ENCODE data around the gene HSFX3.

Gene HSFX3

GRCh38 chrX:149513825-149514428, 35.8 kb downstream of the HSFX3 start:
- no peaks in the 10 kb centered on the region for H3K79me2 ChIP-seq (ENCODE audit: control insufficient read depth, insufficient read depth, low read length)
- WGBS (ENCODE audit: extremely low coverage, insufficient coverage, low lambda C conversion rate), result no CpG with 5 or more reads among the region's 9 CpGs
- H4K8ac ChIP-seq (ENCODE audit: low read depth, low read length), result no peak overlapping the region
- H3K23ac ChIP-seq (ENCODE audit: low read length), result no peak overlapping the region
- no peak overlapping the region for H2BK5ac ChIP-seq (ENCODE audit: low read length)
- no peak overlapping the region for H2BK120ac ChIP-seq (ENCODE audit: low read depth, low read length)
- H3K4me3 ChIP-seq (ENCODE audit: low read length), result no peak overlapping the region
- no peaks in the 10 kb centered on the region for H3K36me3 ChIP-seq (ENCODE audit: control insufficient read depth, insufficient read depth, low read length)
- H3K4me2 ChIP-seq (ENCODE audit: low read length), result no peak overlapping the region
- DNase-seq, result no peak
- no peak overlapping the region for H4K5ac ChIP-seq (ENCODE audit: low read length)
- no peaks in the 10 kb centered on the region for H3K27me3 ChIP-seq (ENCODE audit: insufficient read depth, low read length, poor library complexity)
- no peak overlapping the region for H3K27ac ChIP-seq (ENCODE audit: low read depth, low read length)
- H2BK15ac ChIP-seq (replicated peaks; ENCODE audit: low read depth), result no peak overlapping the region
- H3K56ac ChIP-seq (ENCODE audit: low read length), result no peak overlapping the region
- H3K4me1 ChIP-seq (ENCODE audit: control insufficient read depth, low read depth, low read length), result no peaks in the 10 kb centered on the region
- no peak overlapping the region for H3K9ac ChIP-seq (ENCODE audit: low read length)
- no peak overlapping the region for H3K4ac ChIP-seq (ENCODE audit: low read depth, low read length)
- no peaks in the 10 kb centered on the region for H3K79me1 ChIP-seq (ENCODE audit: low read length)
- H2AK5ac ChIP-seq (ENCODE audit: low read length), result no peak overlapping the region
- H3K18ac ChIP-seq (ENCODE audit: low read length), result no peak overlapping the region

GRCh38 chrX:149512225-149512885, 37.4 kb downstream of the HSFX3 start:
- Histone ChIP-seq H3K4me2 (ENCODE audit: low read length) (no peak overlapping the region), H3K27me3 (ENCODE audit: insufficient read depth, low read length, poor library complexity) (no peaks in the 10 kb centered on the region), H3K36me3 (ENCODE audit: control insufficient read depth, insufficient read depth, low read length) (no peaks in the 10 kb centered on the region), H3K18ac (ENCODE audit: low read length) (no peak overlapping the region), H2BK120ac (ENCODE audit: low read depth, low read length) (no peak overlapping the region), H3K4me1 (ENCODE audit: control insufficient read depth, low read depth, low read length) (no peaks in the 10 kb centered on the region), H3K9ac (ENCODE audit: low read length) (no peak overlapping the region), H3K79me1 (ENCODE audit: low read length) (no peaks in the 10 kb centered on the region), H2AK5ac (ENCODE audit: low read length) (no peak overlapping the region), H4K8ac (ENCODE audit: low read depth, low read length) (no peak overlapping the region), H3K4me3 (ENCODE audit: low read length) (no peak overlapping the region), H3K79me2 (ENCODE audit: control insufficient read depth, insufficient read depth, low read length) (no peaks in the 10 kb centered on the region), H3K56ac (ENCODE audit: low read length) (peak overlapping the region; percentile 64), H3K4ac (ENCODE audit: low read depth, low read length) (no peak overlapping the region), H4K5ac (ENCODE audit: low read length) (no peak overlapping the region), H3K23ac (ENCODE audit: low read length) (no peak overlapping the region), H2BK5ac (ENCODE audit: low read length) (no peak overlapping the region), H3K27ac (ENCODE audit: low read depth, low read length) (no peak overlapping the region), H2BK15ac (replicated peaks; ENCODE audit: low read depth) (no peak overlapping the region)
- peak; percentile 75 for DNase-seq
- no CpG with 5 or more reads among the region's 4 CpGs for WGBS (ENCODE audit: extremely low coverage, insufficient coverage, low lambda C conversion rate)

GRCh38 chrX:149511081-149511480, 38.6 kb downstream of the HSFX3 start:
- H2BK5ac ChIP-seq (ENCODE audit: low read length), result no peak overlapping the region
- H3K23ac ChIP-seq (ENCODE audit: low read length), result no peak overlapping the region
- no peak overlapping the region for H3K9ac ChIP-seq (ENCODE audit: low read length)
- H3K36me3 ChIP-seq (ENCODE audit: control insufficient read depth, insufficient read depth, low read length), result no peaks in the 10 kb centered on the region
- H2AK5ac ChIP-seq (ENCODE audit: low read length), result no peak overlapping the region
- no peak overlapping the region for H4K8ac ChIP-seq (ENCODE audit: low read depth, low read length)
- H4K5ac ChIP-seq (ENCODE audit: low read length), result no peak overlapping the region
- DNase-seq, result peak; percentile 48
- WGBS (ENCODE audit: extremely low coverage, insufficient coverage, low lambda C conversion rate), result no CpG with 5 or more reads among the region's 5 CpGs
- H3K27ac ChIP-seq (ENCODE audit: low read depth, low read length), result no peak overlapping the region
- H3K79me2 ChIP-seq (ENCODE audit: control insufficient read depth, insufficient read depth, low read length), result no peaks in the 10 kb centered on the region
- H3K4me1 ChIP-seq (ENCODE audit: control insufficient read depth, low read depth, low read length), result no peaks in the 10 kb centered on the region
- H3K4ac ChIP-seq (ENCODE audit: low read depth, low read length), result no peak overlapping the region
- no peak overlapping the region for H3K4me3 ChIP-seq (ENCODE audit: low read length)
- no peak overlapping the region for H3K4me2 ChIP-seq (ENCODE audit: low read length)
- no peak overlapping the region for H3K18ac ChIP-seq (ENCODE audit: low read length)
- no peak overlapping the region for H2BK120ac ChIP-seq (ENCODE audit: low read depth, low read length)
- H3K27me3 ChIP-seq (ENCODE audit: insufficient read depth, low read length, poor library complexity), result no peaks in the 10 kb centered on the region
- H3K56ac ChIP-seq (ENCODE audit: low read length), result no peak overlapping the region
- no peak overlapping the region for H2BK15ac ChIP-seq (replicated peaks; ENCODE audit: low read depth)
- H3K79me1 ChIP-seq (ENCODE audit: low read length), result no peaks in the 10 kb centered on the region

- Histone ChIP-seq H3K4me2 (ENCODE audit: low read length) (no peak overlapping the region), H2BK15ac (replicated peaks; ENCODE audit: low read depth) (no peak overlapping the region), H3K4me3 (ENCODE audit: low read length) (no peak overlapping the region), H3K27me3 (ENCODE audit: insufficient read depth, low read length, poor library complexity) (no peaks in the 10 kb centered on the region), H4K8ac (ENCODE audit: low read depth, low read length) (no peak overlapping the region), H3K56ac (ENCODE audit: low read length) (no peak overlapping the region), H3K9ac (ENCODE audit: low read length) (no peak overlapping the region), H3K36me3 (ENCODE audit: control insufficient read depth, insufficient read depth, low read length) (no peaks in the 10 kb centered on the region), H4K5ac (ENCODE audit: low read length) (no peak overlapping the region), H3K4me1 (ENCODE audit: control insufficient read depth, low read depth, low read length) (no peaks in the 10 kb centered on the region), H3K23ac (ENCODE audit: low read length) (no peak overlapping the region), H2AK5ac (ENCODE audit: low read length) (no peak overlapping the region), H2BK5ac (ENCODE audit: low read length) (no peak overlapping the region), H3K4ac (ENCODE audit: low read depth, low read length) (no peak overlapping the region), H3K79me1 (ENCODE audit: low read length) (no peaks in the 10 kb centered on the region), H2BK120ac (ENCODE audit: low read depth, low read length) (no peak overlapping the region), H3K18ac (ENCODE audit: low read length) (no peak overlapping the region), H3K79me2 (ENCODE audit: control insufficient read depth, insufficient read depth, low read length) (no peaks in the 10 kb centered on the region), H3K27ac (ENCODE audit: low read depth, low read length) (no peak overlapping the region)
- DNase-seq, result peak; percentile 43
- no CpG with 5 or more reads among the region's 4 CpGs for WGBS (ENCODE audit: extremely low coverage, insufficient coverage, low lambda C conversion rate)
Observed at GRCh38 chrX:149510386-149510785, 39.3 kb downstream of the HSFX3 start.

- Histone ChIP-seq H3K4me3 (ENCODE audit: low read length) (no peak overlapping the region), H3K56ac (ENCODE audit: low read length) (no peak overlapping the region), H3K27me3 (ENCODE audit: insufficient read depth, low read length, poor library complexity) (no peaks in the 10 kb centered on the region), H3K4me1 (ENCODE audit: control insufficient read depth, low read depth, low read length) (no peaks in the 10 kb centered on the region), H2AK5ac (ENCODE audit: low read length) (no peak overlapping the region), H3K36me3 (ENCODE audit: control insufficient read depth, insufficient read depth, low read length) (no peaks in the 10 kb centered on the region), H3K4me2 (ENCODE audit: low read length) (no peak overlapping the region), H2BK120ac (ENCODE audit: low read depth, low read length) (no peak overlapping the region), H2BK5ac (ENCODE audit: low read length) (no peak overlapping the region), H3K23ac (ENCODE audit: low read length) (no peak overlapping the region), H3K4ac (ENCODE audit: low read depth, low read length) (no peak overlapping the region), H3K27ac (ENCODE audit: low read depth, low read length) (no peak overlapping the region), H3K18ac (ENCODE audit: low read length) (no peak overlapping the region), H2BK15ac (replicated peaks; ENCODE audit: low read depth) (no peak overlapping the region), H3K9ac (ENCODE audit: low read length) (no peak overlapping the region), H3K79me2 (ENCODE audit: control insufficient read depth, insufficient read depth, low read length) (no peaks in the 10 kb centered on the region), H4K8ac (ENCODE audit: low read depth, low read length) (no peak overlapping the region), H4K5ac (ENCODE audit: low read length) (no peak overlapping the region), H3K79me1 (ENCODE audit: low read length) (no peaks in the 10 kb centered on the region)
- no CpG with 5 or more reads among the region's 1 CpG for WGBS (ENCODE audit: extremely low coverage, insufficient coverage, low lambda C conversion rate)
- no peak for DNase-seq
Observed at GRCh38 chrX:149508467-149508866, 41.3 kb downstream of the HSFX3 start.

GRCh38 chrX:149506349-149506748, 43.4 kb downstream of the HSFX3 start:
- Histone ChIP-seq H3K18ac (ENCODE audit: low read length) (no peak overlapping the region), H3K27ac (ENCODE audit: low read depth, low read length) (no peak overlapping the region), H3K56ac (ENCODE audit: low read length) (no peak overlapping the region), H3K4ac (ENCODE audit: low read depth, low read length) (no peak overlapping the region), H3K4me1 (ENCODE audit: control insufficient read depth, low read depth, low read length) (no peaks in the 10 kb centered on the region), H4K5ac (ENCODE audit: low read length) (no peak overlapping the region), H3K4me2 (ENCODE audit: low read length) (no peak overlapping the region), H3K23ac (ENCODE audit: low read length) (no peak overlapping the region), H3K79me2 (ENCODE audit: control insufficient read depth, insufficient read depth, low read length) (no peaks in the 10 kb centered on the region), H3K4me3 (ENCODE audit: low read length) (no peak overlapping the region), H2BK120ac (ENCODE audit: low read depth, low read length) (no peak overlapping the region), H3K27me3 (ENCODE audit: insufficient read depth, low read length, poor library complexity) (no peaks in the 10 kb centered on the region), H3K9ac (ENCODE audit: low read length) (no peak overlapping the region), H4K8ac (ENCODE audit: low read depth, low read length) (no peak overlapping the region), H3K36me3 (ENCODE audit: control insufficient read depth, insufficient read depth, low read length) (no peaks in the 10 kb centered on the region), H3K79me1 (ENCODE audit: low read length) (no peaks in the 10 kb centered on the region), H2BK5ac (ENCODE audit: low read length) (no peak overlapping the region), H2BK15ac (replicated peaks; ENCODE audit: low read depth) (no peak overlapping the region), H2AK5ac (ENCODE audit: low read length) (no peak overlapping the region)
- no peak for DNase-seq
- no CpG with 5 or more reads among the region's 2 CpGs for WGBS (ENCODE audit: extremely low coverage, insufficient coverage, low lambda C conversion rate)

Data from mesendoderm (in vitro differentiated cells).